Hypothalamus (tissue), 51 donors: Measurements from ENCODE around the gene DCST1.

Experiments used
- DNase-seq, 51 donors: peaks; one replicate each; lab custom pipeline; 2025; lab: John Stamatoyannopoulos, UW

The DCST1 gene

DNA sequence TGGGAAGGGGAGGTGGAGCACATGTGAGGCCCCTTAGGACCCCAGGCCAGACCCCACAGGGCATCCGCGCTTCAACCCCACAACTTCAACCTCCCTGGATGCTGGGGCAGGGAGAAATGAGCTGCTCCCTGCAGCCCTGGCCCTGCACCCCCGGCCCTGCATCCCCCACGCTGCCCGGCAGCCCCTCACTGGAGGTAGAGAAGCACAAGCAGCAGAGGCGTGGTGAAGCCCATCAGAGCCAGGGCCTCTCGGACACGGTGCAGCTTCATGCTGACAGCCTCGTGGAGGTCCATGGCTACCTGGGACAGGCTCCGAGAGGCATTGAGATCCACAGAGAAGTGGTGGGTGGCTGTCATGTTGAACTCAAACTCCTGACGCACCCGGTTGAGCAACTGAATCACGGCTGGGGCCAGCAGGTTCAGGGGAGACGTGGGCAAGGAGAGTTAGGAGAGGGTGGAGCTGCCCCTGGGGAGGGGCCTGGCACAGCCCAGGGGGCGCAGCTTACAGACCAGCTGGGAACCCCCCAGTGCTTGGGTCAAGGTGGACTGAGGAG, 3.3 kb upstream of the DCST1 start:
- no peak for DNase-seq

DNA sequence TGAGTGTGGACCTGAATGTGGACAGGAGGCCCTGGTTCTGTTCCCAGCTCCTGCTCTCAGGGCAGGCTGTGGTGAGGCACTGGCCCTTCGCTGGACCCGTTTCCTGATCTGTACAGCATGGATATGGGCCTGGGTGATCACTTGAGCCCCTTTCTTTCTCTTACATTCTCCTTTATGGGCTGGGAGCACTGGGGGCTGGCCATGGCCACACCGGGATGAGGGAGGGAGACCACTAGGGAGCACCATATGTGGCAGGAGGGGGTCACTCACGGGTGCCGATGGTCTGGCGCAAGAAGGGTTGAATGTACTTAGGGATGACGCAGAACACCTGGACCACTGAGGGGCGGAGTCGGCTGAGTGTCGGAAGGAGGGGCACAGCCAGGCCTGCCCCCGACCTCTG, 2.7 kb upstream of the DCST1 start:
- no peak for DNase-seq

DNA sequence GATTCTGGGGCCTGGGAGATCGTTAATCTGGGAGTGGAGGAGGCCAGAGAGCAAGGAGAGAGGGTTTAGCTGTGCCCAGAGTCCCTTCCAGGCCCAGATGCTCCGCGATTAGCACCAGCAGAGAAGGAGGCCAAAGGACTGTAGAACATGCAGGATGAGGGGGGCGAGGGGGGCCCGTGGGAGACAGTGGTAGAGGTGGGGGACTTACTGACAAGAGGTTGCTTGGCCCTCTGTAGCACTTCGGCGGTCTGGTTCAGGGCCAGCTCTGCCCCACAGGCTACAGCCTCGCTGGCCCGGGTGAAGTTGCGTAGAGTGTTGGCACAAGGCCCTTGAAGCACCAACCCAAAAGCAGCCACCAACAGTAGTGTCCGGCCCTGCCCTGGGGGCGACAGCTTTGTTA, 738 bp upstream of the DCST1 start:
- DNase-seq = no peak

DNA sequence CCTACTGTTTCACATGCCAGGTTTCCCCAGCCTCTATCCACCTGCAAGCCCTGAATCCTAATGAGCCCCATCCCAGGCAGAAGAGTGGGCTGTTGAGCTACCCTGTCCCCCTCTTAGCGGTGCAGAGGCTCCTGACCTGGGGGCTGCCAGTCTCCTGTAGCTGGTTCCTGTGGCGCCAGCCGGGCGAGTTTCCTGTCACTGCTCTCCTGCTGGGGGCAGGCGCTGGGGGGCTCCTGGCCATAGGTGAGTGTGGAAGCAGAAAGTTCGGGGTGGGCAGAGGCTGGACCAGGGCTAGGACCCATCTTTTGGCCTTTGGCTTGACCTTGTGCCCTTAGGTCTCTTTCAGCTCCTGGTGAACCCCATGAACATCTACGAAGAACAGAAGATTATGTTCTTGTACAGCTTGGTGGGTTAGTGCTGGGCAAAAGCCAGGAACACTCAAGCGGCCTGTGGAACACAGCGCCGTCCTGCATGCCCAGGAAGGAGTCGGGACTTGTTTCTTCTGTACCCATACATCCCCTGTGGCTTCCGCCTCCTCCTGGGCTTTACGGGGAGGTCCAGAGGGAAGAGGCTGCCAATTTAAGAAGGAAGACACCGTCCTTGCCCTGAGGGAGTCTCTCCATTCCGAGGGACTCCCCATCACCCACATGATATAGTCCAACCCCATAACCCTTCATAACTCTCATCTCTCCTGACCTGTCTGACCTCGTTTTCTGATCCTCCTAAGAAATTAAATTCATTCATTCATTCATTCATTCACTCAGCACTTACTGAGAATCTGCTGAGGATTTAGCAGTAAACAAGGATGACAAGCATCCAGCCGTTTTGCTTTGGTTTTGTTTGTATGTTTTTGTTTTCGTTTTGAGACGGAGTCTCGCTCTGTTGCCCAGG, 939 bp downstream of the DCST1 start:
- DNase-seq = no peak

DNA sequence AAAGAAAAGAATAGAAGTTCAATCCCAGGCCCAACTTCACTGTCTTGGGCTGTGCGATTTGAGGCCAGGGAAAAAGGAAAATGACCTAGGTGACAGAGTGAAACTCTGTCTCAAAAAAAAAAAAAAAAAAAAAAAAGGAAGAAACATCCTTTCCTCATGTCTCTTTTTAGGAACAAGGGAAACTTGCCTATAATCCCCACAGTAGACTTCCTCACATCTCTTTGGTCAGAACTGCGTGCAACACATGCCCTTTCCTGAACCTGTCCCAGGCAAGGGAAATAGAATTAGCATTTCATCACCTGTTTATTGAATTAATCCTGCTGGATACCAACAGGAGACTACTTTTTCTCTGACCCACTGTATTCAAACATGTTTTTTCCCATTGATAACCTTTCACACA, 2.3 kb downstream of the DCST1 start:
- DNase-seq = no peak

DNA sequence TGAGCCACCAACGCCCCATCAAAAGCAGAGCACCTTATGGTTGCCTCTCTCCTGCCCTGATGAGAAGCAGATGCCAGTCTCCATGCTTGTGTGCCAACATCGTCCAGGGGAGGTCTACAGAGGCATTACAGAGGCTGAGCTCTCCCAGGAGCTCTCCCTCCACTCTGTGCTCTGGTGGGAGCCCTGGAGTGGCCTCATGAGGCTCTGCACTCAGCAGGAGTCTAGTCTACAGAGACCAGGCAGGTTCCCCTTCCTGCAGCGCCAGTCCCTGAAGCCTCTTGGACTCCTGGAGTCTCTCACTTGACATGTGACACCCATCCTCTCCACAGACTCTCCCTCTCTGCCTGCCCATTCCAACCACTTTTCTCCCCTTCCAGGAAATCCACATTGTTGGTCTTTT, 3.4 kb downstream of the DCST1 start:
- DNase-seq = no peak

DNA sequence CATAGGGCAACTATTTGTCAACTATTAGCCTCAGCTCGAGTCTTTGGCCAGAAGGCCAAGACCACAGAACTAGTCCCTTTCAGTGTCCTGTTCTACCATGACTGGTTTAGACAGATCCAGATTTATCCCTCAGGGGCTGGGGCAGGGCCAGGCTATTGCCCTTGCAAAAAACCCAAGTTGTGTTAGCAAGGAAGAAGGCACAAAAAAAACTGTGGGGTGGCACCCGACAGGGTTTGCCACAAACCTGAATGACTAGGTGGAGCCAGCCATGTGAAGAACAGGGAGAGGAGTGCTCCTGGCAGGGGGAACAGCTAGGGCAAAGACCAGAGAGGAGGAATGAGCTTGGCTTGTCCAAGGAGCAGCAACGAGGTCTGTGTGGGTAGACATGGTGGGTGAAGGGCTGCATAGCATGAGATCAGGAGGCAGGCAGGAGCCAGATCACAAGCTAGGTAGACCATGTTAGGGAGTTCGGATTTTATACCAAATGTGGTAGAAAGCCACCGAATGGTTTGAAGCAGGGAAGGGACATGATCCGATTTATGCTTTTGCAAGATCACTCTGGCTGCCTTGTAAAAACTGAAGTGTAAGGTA, 4.3 kb downstream of the DCST1 start:
- DNase-seq = no peak

DNA sequence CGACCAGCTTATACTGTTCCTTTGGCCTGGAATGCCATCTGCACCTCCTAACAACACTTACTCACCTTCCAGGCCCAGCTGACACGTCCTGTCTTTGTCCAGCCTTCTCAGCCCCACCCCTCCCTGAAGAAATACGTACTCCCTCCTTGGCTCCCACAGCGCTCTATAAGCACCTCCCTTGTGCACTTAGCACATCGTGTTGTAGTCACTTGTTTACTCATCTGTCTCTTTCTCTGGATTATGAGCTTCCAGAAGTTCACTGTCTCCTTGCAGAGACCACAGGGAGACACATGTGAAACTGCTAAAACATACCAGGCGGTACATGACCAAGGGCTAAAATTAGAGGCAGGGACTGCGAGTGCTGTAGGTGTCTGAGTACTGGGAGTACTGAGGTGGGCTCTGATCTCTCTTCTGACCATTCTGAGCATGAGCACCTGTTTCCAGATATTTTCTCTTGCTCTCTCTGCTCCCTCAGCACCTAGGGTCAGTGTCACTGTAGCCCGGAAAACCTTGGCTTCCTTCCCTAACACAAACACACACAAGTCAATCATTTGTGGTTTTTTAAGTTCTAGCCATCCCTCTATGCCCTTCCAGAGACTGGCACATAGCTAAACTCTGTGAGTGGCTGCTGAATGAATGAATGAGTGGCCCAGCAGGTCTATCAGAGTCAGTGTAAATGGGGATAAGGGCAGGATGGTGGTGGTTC, 5.1 kb downstream of the DCST1 start:
- no peak for DNase-seq

DNA sequence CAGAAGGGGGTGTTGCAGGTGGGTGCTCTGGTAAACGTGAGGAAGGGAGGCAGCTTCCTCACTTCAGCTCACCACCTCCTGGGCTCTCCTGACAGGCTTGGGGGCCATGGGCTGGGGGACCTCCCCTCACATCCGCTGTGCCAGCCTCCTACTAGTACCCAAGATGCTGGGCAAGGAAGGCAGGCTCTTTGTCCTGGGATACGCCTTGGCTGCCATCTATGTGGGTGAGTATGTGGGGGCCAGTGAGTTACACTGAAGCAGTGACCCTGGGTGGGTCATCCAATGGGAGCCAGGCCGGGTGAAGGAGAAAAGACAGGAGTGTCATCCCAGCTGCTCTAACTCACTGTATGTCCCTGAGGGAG, 5.7 kb downstream of the DCST1 start:
- no peak for DNase-seq

DNA sequence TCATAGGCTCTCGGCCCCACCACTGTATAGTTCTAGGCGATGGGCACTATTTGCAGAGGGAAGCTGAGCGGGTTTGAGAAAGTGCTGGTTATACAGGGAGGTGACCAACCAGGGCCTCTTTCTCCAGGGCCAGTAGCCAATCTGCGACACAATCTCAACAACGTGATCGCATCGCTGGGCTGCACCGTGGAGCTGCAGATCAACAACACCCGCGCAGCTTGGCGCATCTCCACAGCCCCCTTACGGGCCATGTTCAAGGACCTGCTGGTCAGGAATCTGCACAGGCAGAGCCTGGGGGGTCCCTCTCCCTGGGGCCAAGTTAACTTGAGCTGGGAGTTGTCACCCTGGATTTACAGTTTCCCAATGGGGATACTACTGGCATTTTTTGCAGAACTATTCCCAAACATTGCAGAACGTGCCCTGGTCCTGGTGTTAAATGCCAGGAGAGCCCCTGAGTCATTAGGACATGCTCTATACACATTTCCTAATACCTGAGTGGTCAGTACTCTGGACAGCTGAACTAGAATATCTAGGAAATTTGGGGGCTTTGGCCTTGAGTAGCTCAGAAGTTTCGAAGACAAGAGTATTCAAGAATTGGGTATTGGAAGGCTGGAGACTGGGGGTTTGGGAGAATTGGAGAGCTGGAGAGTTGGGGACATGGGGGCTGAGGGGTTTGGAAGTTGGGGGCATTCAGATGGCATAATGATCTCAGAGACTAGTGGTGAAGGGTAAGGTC, 6.9 kb downstream of the DCST1 start:
- DNase-seq = no peak

DNA sequence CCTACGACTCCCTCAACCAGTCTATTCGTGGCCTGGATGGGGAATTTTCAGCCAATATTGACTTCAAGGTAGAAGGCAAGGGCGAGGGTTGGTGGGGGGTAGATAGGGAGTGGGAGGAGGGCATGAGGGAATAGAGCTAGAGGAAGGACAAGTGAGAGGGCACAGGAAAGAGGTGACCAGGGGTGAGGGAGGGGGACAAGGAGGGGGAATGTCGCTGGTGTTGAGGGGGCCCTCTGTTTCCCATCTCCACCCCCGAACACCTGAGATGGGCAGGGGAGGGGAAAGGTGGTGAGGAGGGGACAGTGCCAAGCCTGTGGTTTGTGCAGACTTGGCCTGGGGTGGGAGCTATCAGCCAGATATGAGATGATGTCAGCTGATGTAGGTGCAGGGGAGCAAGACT, 9.2 kb downstream of the DCST1 start:
- DNase-seq = no peak

DNA sequence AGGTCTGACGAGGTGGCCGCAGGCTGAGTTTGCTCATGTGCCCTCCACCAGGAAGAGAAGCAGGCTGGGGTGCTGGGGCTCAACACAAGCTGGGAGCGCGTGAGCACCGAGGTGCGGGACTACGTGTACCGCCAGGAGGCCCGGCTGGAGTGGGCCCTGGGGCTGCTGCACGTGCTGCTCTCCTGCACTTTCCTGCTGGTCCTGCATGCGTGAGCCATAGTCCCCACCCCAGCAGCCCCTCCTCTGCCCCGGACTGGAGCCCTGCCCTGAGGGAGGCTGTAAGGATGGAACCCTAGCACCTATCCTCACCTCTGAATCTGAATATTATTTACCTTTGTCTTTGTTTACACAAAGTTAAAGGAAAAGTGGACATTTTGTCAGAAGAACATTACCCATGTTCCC, 9.7 kb downstream of the DCST1 start:
- no peak for DNase-seq

DNA sequence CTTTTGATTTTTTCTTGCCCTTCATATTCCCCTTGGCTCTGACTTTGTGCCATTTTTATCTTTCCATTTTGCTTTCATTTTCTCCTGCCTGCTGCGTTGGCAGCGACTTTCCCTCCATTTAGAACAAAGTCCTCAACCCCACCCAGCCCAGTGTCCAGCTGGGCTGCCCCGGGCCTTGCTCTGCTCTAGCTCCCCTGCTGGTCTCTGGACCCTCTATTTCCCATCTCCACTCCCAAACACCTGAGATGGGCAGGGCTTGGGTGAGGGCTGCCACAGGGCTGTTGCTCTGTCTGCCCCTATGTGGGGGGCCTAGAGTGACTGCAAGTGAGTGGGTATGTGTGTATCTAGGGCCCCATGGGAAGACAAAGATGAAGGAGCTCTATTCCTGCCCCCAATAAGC, 10.2 kb downstream of the DCST1 start:
- DNase-seq = no peak

DNA sequence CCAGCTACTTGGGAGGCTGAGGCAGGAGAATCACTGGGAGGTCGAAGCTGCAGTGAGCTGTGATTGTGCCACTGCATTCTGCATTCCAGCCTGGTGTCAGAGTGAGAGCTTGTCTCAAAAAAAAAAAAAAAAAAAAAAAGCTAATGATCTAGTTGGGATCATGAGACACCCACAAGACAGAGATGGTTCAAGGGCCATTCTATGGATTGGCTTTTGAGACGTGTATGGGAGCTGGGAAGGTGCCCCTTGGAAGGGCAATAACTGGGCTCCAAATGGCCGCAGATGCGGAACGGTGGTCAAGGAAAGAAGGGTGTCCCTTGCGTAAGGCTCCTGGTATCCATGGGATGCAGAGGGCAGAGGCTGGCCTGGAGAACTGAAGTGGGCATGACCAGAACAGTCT, 10.7 kb downstream of the DCST1 start:
- DNase-seq = no peak

DNA sequence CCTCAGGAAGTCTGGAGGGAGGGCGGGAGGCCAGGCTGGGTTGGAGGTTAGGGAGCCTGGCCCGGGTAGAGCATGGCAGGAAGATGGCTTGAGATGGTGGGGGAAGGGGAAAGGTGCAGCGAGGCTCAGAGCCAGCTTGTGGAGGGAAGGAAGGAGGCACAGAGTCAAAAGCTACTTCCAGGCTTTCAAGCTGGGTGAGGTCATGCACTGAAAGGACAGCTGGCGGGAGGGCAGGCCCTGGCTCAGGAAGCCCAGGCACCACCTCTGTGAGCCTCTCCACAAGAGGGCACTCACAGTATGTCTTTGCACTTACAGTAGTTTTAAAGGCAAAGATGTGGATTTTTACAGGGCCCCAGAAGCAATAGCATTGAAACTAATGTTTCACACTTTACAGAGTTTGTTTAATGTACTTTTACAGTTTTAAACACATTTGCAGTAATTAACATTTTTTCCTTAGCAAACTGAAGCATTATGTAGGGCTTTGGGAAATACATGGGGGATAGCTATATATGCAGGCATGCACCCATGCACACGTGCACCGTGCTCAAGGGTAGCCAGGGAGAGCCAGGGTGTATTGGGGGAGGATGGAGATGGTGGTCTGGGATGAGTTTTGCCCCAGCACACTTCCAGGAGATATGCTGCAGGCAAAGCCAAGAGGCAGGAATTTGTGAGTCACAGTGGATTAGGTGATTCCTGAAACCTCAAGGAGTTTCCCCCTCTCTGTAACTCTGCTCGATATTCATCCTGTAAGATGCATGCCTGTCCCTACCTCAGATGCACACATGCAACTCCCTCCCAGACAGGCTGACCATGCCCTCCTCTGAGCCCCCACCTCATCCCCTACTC, 11.4 kb downstream of the DCST1 start:
- DNase-seq = peak in 44 of 51 donors; percentile 3 to 80 (median 53)

DNA sequence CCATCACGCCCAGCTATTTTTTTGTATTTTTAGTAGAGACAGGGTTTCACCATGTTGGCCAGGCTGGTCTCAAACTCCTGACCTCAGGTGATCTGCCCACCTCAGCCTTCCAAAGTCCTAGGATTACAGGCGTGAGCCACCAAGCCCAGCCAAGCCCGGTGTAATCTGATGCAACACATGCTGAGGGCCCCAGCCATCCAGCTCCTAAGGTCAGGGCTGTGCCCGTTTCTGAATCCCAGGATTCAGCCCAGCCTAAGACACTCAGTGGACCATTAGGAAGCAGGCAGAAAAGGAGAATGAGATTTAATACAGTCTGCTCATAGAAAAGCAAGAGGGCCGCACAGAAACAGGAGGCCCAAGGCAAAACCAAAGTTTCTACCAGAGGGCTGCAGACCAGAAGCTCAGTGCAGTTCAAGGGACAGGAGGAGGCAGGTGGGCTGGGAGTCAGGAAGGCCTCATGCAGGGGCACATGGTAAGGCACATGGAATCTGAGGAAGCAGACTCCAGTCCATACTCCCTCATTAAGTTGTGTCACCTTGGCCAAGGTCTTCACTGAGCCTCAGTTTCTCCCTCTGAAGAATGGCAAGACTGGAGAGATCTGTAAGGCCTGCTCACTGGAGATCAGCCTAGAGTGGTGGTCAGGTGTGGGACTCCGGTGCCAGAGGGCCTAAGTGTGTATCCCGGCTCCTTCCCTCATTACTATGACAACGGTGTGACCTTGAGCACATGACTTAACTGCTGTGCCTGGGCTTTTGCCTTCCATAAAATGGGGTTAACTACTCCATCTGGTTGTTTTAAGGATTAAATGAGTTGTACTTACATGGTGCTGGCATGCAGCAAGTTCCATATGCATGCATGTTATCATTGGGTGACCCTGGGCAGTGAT, 15.1 kb downstream of the DCST1 start:
- no peak for DNase-seq

DNA sequence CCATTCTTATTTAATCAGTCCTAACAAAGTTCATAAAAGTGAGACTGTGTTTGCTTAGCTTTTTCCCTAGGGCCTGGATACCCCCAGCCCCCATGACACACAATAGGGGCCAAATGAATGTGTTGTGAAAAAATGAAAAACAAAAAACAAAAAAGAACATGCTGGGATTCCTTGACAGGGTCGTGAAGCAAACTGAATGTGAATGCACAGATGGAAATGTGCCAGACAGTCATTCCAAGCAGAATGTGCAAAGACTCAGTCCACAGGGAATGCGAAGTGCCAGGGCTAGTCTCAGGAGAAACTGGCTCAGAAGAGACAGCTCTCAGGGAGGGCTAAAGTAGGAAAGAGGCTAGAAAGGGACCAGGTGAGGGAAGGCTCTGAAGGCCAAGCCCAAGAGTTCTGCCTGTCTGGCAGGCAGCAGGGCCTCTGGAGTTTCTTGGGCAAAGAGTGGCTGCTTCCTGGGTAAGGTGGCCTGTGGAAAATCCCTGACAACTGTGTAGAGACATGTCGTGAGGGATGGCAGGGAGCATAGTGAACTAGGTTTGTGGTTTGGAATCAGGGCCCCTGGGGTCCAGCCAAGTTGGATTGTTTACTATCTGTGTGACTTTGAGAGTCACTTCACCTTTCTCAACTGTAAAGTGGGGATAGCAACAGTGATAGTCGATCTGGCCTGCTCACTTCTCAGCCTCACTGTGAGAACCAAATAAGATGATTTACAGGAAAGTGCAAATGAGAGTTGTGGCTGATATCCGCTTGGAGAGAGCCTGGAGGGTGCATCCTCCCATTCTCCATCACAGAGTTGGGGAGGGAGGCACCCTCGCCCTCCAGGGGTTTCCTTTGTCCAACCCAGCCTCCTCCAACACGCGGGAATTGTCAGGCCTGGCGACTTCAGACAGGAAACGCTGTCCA, 16.3 kb downstream of the DCST1 start:
- DNase-seq = no peak
